IPS DF 6.9 (cell line): Measurements from ENCODE around the gene STAT6.

Experiments used
- DNase-seq: peaks from one replicate; pipeline ENCODE4 v3.0.0-alpha.2; 2013; ENCODE audit warnings: low read depth, low spot score
- H3K27ac ChIP-seq: one replicate; pipeline ENCODE4 v1.5.1; 2013; ENCODE audit warnings: low read length, control low read depth
- H3K27me3 ChIP-seq: 2 replicates; pipeline ENCODE4 v1.6.1; 2013; ENCODE audit warnings: mild to moderate bottlenecking, low read length; ENCODE audit not compliant: control insufficient read depth, insufficient read depth
- H3K36me3 ChIP-seq: 2 replicates; pipeline ENCODE4 v1.6.1; 2013; ENCODE audit warnings: low read length; ENCODE audit not compliant: control insufficient read depth, insufficient read depth
- H3K4me1 ChIP-seq: 2 replicates; pipeline ENCODE4 v1.6.1; 2013; ENCODE audit warnings: low read length; ENCODE audit not compliant: control insufficient read depth, insufficient read depth
- H3K4me3 ChIP-seq: 2 replicates; pipeline ENCODE4 v1.5.1; 2013; ENCODE audit warnings: mild to moderate bottlenecking, low read length
- H3K9me3 ChIP-seq: 2 replicates; pipeline ENCODE4 v1.6.1; 2013; ENCODE audit warnings: low read length, inconsistent platforms; ENCODE audit not compliant: control insufficient read depth, insufficient read depth
- WGBS: extraction: QIAGEN DNeasy Blood & Tissue Kit; methylation state at CpG from one replicate; pipeline ENCODE4 v1.1.7; 2013; ENCODE audit warnings: mixed read lengths, missing lambda C conversion rate; ENCODE audit not compliant: insufficient read length, insufficient coverage; 5-methylcytosine and 5-hydroxymethylcytosine counted together

STAT6 gene

GRCh38 chr12:57099047-57099714 lies 12.0 kb downstream of the STAT6 start:
- no peaks in the 10 kb centered on the region for H3K27me3 ChIP-seq
- peaks cover 7% of the 10 kb centered on the region; the same call in 1 of the 2 replicates for H3K36me3 ChIP-seq
- DNase-seq: no peak
- peaks cover 5% of the 10 kb centered on the region; the same call in 1 of the 2 replicates for H3K4me1 ChIP-seq
- H3K27ac ChIP-seq: no peak overlapping the region
- H3K4me3 ChIP-seq: no peak overlapping the region
- no CpG with 5 or more reads among the region's 11 CpGs for WGBS
- H3K9me3 ChIP-seq: no peaks in the 10 kb centered on the region

- Histone ChIP-seq H3K9me3 (no peaks in the 10 kb centered on the region), H3K4me3 (no peak overlapping the region), H3K27me3 (no peaks in the 10 kb centered on the region), H3K4me1 (peaks cover 6% of the 10 kb centered on the region), H3K36me3 (peaks cover 7% of the 10 kb centered on the region; the same call in 1 of the 2 replicates), H3K27ac (no peak overlapping the region)
- no peak for DNase-seq
- WGBS: no CpG with 5 or more reads among the region's 1 CpG
Observed at GRCh38 chr12:57098546-57098945, 12.6 kb downstream of the STAT6 start.

GRCh38 chr12:57097554-57097835 lies 13.7 kb downstream of the STAT6 start:
- Histone ChIP-seq H3K4me1 (peaks cover 8% of the 10 kb centered on the region), H3K36me3 (peaks cover 9% of the 10 kb centered on the region; the same call in 1 of the 2 replicates)

GRCh38 chr12:57096748-57097553 lies 14.2 kb downstream of the STAT6 start:
- Histone ChIP-seq H3K36me3 (peaks cover 11% of the 10 kb centered on the region; the same call in 1 of the 2 replicates), H3K9me3 (no peaks in the 10 kb centered on the region), H3K27me3 (no peaks in the 10 kb centered on the region), H3K27ac (no peak overlapping the region), H3K4me3 (no peak overlapping the region), H3K4me1 (peaks cover 8% of the 10 kb centered on the region)
- DNase-seq: no peak
- whole genome bisulfite sequencing: no CpG with 5 or more reads among the region's 8 CpGs

More at GRCh38 chr12:57097554-57097835, 13.7 kb downstream of the STAT6 start:
- H3K9me3 ChIP-seq: no peaks in the 10 kb centered on the region
- H3K27me3 ChIP-seq: no peaks in the 10 kb centered on the region
- no peak overlapping the region for H3K4me3 ChIP-seq
- WGBS: no CpG with 5 or more reads among the region's 8 CpGs
- no peak for DNase-seq
- no peak overlapping the region for H3K27ac ChIP-seq

GRCh38 chr12:57096099-57096572 lies 15.0 kb downstream of the STAT6 start:
- Histone ChIP-seq H3K36me3 (peaks cover 11% of the 10 kb centered on the region; the same call in 1 of the 2 replicates), H3K9me3 (no peaks in the 10 kb centered on the region), H3K27ac (no peak overlapping the region), H3K27me3 (no peaks in the 10 kb centered on the region), H3K4me3 (no peak overlapping the region), H3K4me1 (peaks cover 8% of the 10 kb centered on the region)
- DNase-seq: no peak
- no CpG with 5 or more reads among the region's 6 CpGs for WGBS

- peaks cover 8% of the 10 kb centered on the region for H3K4me1 ChIP-seq
- no peaks in the 10 kb centered on the region for H3K9me3 ChIP-seq
- no peak overlapping the region for H3K27ac ChIP-seq
- no peak for DNase-seq
- WGBS: no CpG with 5 or more reads among the region's 3 CpGs
- peaks cover 11% of the 10 kb centered on the region; the same call in 1 of the 2 replicates for H3K36me3 ChIP-seq
- H3K27me3 ChIP-seq: no peaks in the 10 kb centered on the region
- H3K4me3 ChIP-seq: no peak overlapping the region
Observed at GRCh38 chr12:57095440-57095839, 15.7 kb downstream of the STAT6 start.

- H3K4me1 ChIP-seq: peaks cover 8% of the 10 kb centered on the region
- peaks cover 11% of the 10 kb centered on the region; the same call in 1 of the 2 replicates for H3K36me3 ChIP-seq
- H3K27me3 ChIP-seq: no peaks in the 10 kb centered on the region
- no peak for DNase-seq
- no peak overlapping the region for H3K27ac ChIP-seq
- H3K4me3 ChIP-seq: no peak overlapping the region
- H3K9me3 ChIP-seq: no peaks in the 10 kb centered on the region
- WGBS: no CpG with 5 or more reads among the region's 15 CpGs
Observed at GRCh38 chr12:57094208-57095160, 16.7 kb downstream of the STAT6 start.

- H3K27me3 ChIP-seq: no peaks in the 10 kb centered on the region
- H3K4me1 ChIP-seq: peaks cover 8% of the 10 kb centered on the region
- no CpG with 5 or more reads among the region's 24 CpGs for WGBS
- no peak for DNase-seq
- H3K4me3 ChIP-seq: no peak overlapping the region
- H3K9me3 ChIP-seq: no peaks in the 10 kb centered on the region
- H3K36me3 ChIP-seq: peaks cover 11% of the 10 kb centered on the region; the same call in 1 of the 2 replicates
- no peak overlapping the region for H3K27ac ChIP-seq
Observed at GRCh38 chr12:57093415-57094207, 17.6 kb downstream of the STAT6 start.

GRCh38 chr12:57092876-57093414 lies 18.2 kb downstream of the STAT6 start:
- peaks cover 8% of the 10 kb centered on the region for H3K4me1 ChIP-seq
- H3K36me3 ChIP-seq: peaks cover 11% of the 10 kb centered on the region; the same call in 1 of the 2 replicates
- H3K9me3 ChIP-seq: no peaks in the 10 kb centered on the region
- no peak for DNase-seq
- no CpG with 5 or more reads among the region's 4 CpGs for WGBS
- H3K27me3 ChIP-seq: no peaks in the 10 kb centered on the region
- no peak overlapping the region for H3K27ac ChIP-seq
- no peak overlapping the region for H3K4me3 ChIP-seq
